Fibroblast of the aortic adventitia (primary cell): ENCODE measurements around the gene CD38. TPM values are rescaled to one million over a fixed set of nuclear protein-coding genes. Genes with fewer than 3 reads are reported as not detected.
A peak's percentile ranks its signal among the peaks of the same experiment; 100 is the strongest.
"Not testable (repeated sequence)": the region's sequence is repeated elsewhere in the genome, so short reads cannot be mapped to it uniquely, and the experiment has no call there.

Experiments used
- DNase-seq: peaks from one replicate; pipeline ENCODE4 v3.0.0-alpha.2; 2010; ENCODE audit warnings: low read depth
- H3K4me3 ChIP-seq: 2 replicates; pipeline ENCODE4 v1.5.1; 2011; ENCODE audit warnings: low read depth, mild to moderate bottlenecking, control low read depth, low read length, moderate library complexity
- total RNA-seq: library from RNA; depleted of rRNA; stranded (reverse); fragments of >200 nt; gene quantifications from 2 replicates; pipeline ENCODE4 v1.2.3, GENCODE V29; 2012; ENCODE audit warnings: low replicate concordance
- TF ChIP-seq, protein P1 (sequence below): IDR thresholded peaks from 2 replicates; pipeline ENCODE4 v1.5.1; 2011; ENCODE audit warnings: mild to moderate bottlenecking, low read length, control low read depth, inconsistent platforms; ENCODE audit not compliant: insufficient read depth

The CD38 gene
- total RNA-seq, result 0.33 TPM in 1 of 2 replicates, not detected in the other

DNA sequence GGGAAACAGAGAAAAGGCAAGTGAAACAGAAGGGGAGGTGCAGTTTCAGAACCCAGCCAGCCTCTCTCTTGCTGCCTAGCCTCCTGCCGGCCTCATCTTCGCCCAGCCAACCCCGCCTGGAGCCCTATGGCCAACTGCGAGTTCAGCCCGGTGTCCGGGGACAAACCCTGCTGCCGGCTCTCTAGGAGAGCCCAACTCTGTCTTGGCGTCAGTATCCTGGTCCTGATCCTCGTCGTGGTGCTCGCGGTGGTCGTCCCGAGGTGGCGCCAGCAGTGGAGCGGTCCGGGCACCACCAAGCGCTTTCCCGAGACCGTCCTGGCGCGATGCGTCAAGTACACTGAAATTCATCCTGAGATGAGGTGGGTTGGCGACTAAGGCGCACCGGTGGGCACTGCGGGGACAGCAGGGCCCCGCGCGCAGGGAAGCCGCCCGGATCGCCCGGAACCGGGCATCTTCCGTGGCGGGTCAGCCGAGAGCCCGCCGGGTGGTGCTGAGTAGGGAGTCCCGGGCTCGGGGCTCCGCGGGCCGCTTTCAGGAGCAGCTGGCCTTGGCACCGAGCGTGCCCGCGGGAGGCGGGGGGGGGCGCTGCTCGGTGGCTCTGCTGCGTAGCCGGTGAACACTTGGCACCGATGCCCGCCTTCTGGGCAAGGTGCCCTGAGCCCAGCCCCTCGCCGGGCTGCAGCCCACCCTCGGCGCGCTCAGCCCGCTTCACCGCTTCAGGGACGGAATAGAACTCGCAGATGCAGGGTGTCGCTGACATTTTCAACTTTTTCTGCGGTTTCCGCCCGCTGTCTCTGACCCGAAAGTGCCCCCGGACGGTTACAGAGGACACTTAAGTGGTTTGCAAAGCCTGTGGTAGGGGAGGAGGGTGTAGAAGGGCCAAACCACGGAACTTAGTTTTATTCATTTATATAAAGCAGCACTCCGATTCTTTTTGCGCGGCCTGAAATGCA lies at the start of gene CD38:
Gene CD38 (plus strand): TSS at position 40 of the 953 bp plus-strand sequence. CDS start 87 bp downstream, at position 127.
- TF ChIP-seq, protein P1, sequence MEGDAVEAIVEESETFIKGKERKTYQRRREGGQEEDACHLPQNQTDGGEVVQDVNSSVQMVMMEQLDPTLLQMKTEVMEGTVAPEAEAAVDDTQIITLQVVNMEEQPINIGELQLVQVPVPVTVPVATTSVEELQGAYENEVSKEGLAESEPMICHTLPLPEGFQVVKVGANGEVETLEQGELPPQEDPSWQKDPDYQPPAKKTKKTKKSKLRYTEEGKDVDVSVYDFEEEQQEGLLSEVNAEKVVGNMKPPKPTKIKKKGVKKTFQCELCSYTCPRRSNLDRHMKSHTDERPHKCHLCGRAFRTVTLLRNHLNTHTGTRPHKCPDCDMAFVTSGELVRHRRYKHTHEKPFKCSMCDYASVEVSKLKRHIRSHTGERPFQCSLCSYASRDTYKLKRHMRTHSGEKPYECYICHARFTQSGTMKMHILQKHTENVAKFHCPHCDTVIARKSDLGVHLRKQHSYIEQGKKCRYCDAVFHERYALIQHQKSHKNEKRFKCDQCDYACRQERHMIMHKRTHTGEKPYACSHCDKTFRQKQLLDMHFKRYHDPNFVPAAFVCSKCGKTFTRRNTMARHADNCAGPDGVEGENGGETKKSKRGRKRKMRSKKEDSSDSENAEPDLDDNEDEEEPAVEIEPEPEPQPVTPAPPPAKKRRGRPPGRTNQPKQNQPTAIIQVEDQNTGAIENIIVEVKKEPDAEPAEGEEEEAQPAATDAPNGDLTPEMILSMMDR, result no peak
- DNase-seq, result peak; percentile 16
- peak within 1 kb of the TSS; percentile 58 for H3K4me3 ChIP-seq

GRCh38 chr4:15729910-15730533 lies 48.1 kb upstream of the CD38 start:
- H3K4me3 ChIP-seq, result no peak overlapping the region
- TF ChIP-seq, protein P1, result peak; percentile 78
- DNase-seq, result peak; percentile 67

DNA sequence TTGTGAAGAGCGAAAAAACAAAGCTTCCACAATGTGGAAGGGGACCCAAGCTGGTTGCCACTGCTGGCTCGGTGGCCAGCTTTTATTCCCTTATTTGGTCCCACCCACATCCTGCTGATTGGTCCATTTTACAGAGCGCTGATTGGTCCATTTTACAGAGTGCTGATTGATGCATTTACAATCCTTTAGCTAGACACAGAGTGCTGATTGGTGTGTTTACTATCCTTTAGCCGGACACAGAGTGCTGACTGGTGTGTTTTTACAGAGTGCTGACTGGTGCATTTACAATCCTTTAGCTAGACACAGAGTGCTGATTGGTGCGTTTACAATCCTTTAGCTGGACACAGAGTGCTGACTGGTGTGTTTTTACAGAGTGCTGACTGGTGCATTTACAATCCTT lies 45.1 kb upstream of the CD38 start:
- not testable (repeated sequence) for DNase-seq, H3K4me3 ChIP-seq

DNA sequence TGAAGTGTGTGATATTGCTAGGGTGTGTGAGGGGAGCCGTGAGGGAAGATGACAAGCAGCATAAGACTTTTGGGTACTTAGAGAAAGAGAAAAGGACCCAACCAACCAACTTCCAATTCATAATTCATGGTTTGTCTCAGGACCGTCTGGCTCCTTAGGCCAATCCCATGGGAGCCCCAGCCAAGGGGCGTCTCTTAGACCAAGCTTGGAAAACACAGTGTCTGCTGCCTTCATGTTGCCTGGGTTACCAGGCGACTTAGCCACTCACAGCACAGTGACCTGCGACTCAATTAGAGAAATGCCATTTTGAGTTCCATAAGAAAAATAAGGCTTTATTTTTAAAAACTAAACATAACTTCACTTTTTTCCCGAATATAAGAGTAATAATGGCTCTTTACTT lies 42.6 kb upstream of the CD38 start:
- TF ChIP-seq, protein P1, result no peak
- no peak for DNase-seq
- H3K4me3 ChIP-seq, result no peak overlapping the region

GRCh38 chr4:15736514-15737050 lies 41.5 kb upstream of the CD38 start:
- no peak for DNase-seq
- no peak overlapping the region for H3K4me3 ChIP-seq
- TF ChIP-seq, protein P1, result no peak

GRCh38 chr4:15737255-15737654 lies 40.9 kb upstream of the CD38 start:
- TF ChIP-seq, protein P1, result no peak
- H3K4me3 ChIP-seq, result no peak overlapping the region
- no peak for DNase-seq

DNA sequence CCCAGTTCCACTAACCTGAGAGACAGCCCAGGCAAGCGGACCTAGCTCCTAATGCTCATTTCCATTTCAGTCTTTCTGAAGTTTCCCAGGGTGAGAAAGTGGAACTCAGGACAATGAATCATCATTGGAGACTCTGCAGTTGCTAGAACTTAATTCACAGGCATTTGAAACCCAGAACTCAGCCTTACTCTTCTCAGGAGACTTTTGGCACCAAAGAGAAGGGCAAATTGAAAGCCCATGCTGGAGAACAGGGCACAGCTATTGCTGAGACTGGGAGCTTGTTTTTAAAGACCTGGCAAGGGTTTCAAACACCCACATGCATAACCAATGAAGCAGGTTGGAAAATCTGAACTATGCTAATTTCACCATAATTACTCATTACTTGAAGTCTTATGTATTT lies 39.3 kb upstream of the CD38 start:
- DNase-seq, result no peak
- H3K4me3 ChIP-seq, result no peak overlapping the region
- TF ChIP-seq, protein P1, result no peak
